ENCODE data around the gene ATAD3A.

- no peak for TF ChIP-seq CTCF (conservative IDR thresholded peaks at IDR 0.05; ENCODE audit: low read depth, low read length)
- TF ChIP-seq CHD1 (IDR thresholded peaks at IDR 0.05; ENCODE audit: low read depth, low read length) = no peak
- TF ChIP-seq SMC3 (IDR thresholded peaks at IDR 0.05; ENCODE audit: low read depth, low read length) = no peak
- TF ChIP-seq MAFK (IDR thresholded peaks at IDR 0.05; ENCODE audit: low read depth, low read length) = no peak
- TF ChIP-seq USF2 (IDR thresholded peaks at IDR 0.05; ENCODE audit: low read depth, low read length) = no peak
- no peak for TF ChIP-seq POLR2A (IDR thresholded peaks at IDR 0.05; ENCODE audit: low read depth, low read length)
- no peak for TF ChIP-seq FOS (IDR thresholded peaks at IDR 0.05; ENCODE audit: low read depth, low read length)
- TF ChIP-seq CEBPB (IDR thresholded peaks at IDR 0.05; ENCODE audit: low read depth, low read length) = no peak
- TF ChIP-seq BHLHE40 (IDR thresholded peaks at IDR 0.05; ENCODE audit: low read depth, low read length) = no peak
- TF ChIP-seq RAD21 (IDR thresholded peaks at IDR 0.05; ENCODE audit: low read length) = no peak
- TF ChIP-seq RCOR1 (IDR thresholded peaks at IDR 0.05; ENCODE audit: insufficient replicate concordance, low read length) = no peak
- no peak for TF ChIP-seq RFX5 (IDR thresholded peaks at IDR 0.05; ENCODE audit: low read depth, low read length)
- TF ChIP-seq ELK1 (IDR thresholded peaks at IDR 0.05; ENCODE audit: borderline replicate concordance, low read depth, low read length) = no peak
Observed at GRCh38 chr1:1583347-1584010, 71.5 kb downstream of the ATAD3A start.

Measured in IMR-90 (cell line).